Calu3 (cell line): ENCODE results near the gene ABCF3. TPM values are rescaled to one million over a fixed set of nuclear protein-coding genes. Genes with fewer than 3 reads are reported as not detected.
A peak's percentile ranks its signal among the peaks of the same experiment; 100 is the strongest.

Source experiments
- BruUV-seq: library from RNA; stranded (reverse); fragments of 400-500 nt; replicated peaks from 2 replicates; lab custom pipeline; 2021; lab: Mats Ljungman, UMichigan
- CTCF ChIA-PET: fragments of 300-600 bp; sonication (Branson Sonifier 250); formaldehyde crosslinking; loops from one replicate; lab custom pipeline; 2022; ENCODE audit warnings: antibody characterized with exemption; lab: Charles Lee
- DNase-seq: peaks from one replicate; pipeline ENCODE4 v3.0.0; 2022
- H3K27ac Mint-ChIP-seq: one replicate; pipeline ENCODE4 v1.8.0; 2022; ENCODE audit warnings: mixed read lengths; ENCODE audit not compliant: unreplicated experiment
- H3K27me3 Mint-ChIP-seq: one replicate; pipeline ENCODE4 v1.8.0; 2022; ENCODE audit warnings: mixed read lengths; ENCODE audit not compliant: unreplicated experiment
- H3K36me3 Mint-ChIP-seq: one replicate; pipeline ENCODE4 v1.8.0; 2022; ENCODE audit warnings: mild to moderate bottlenecking, moderate library complexity, mixed read lengths; ENCODE audit not compliant: insufficient read depth, unreplicated experiment
- H3K4me1 Mint-ChIP-seq: one replicate; pipeline ENCODE4 v1.8.0; 2022; ENCODE audit warnings: mild to moderate bottlenecking, low read depth, mixed read lengths; ENCODE audit not compliant: unreplicated experiment
- H3K4me3 Mint-ChIP-seq: one replicate; pipeline ENCODE4 v1.8.0; 2022; ENCODE audit warnings: mild to moderate bottlenecking, low read depth, moderate library complexity, mixed read lengths; ENCODE audit not compliant: unreplicated experiment
- H3K9me3 Mint-ChIP-seq: one replicate; pipeline ENCODE4 v1.8.0; 2022; ENCODE audit warnings: low read depth, mixed read lengths; ENCODE audit not compliant: unreplicated experiment
- CTCF ChIP-seq: fragments of 200-600 bp; IDR thresholded peaks from one replicate; pipeline ENCODE4 v1.8.0; 2022; ENCODE audit warnings: antibody characterized with exemption; ENCODE audit not compliant: unreplicated experiment
- intact Hi-C: fragments of 100-400 bp; cut with micrococcal nuclease; formaldehyde crosslinking; loops from one replicate; pipeline ENCODE4 v1.10.0; 2022; ENCODE audit not compliant: unreplicated experiment
- total RNA-seq: library from RNA; stranded (reverse); gene quantifications from 2 replicates; pipeline ENCODE4 v1.2.3, GENCODE V29; 2022

ABCF3 gene
- total RNA-seq, 1 experiment from 2014 or later = 116 TPM

GRCh38 chr3:184175981-184176376 lies 10.0 kb upstream of the ABCF3 start:
- no peak for TF ChIP-seq CTCF
- intact Hi-C loops = no loop called here
- CTCF ChIA-PET = interaction anchor here (0.6 to 1.0 kb wide), 5 partner anchors 10 to 1691 kb away, joined by 3 to 6 read pairs (median 3); partner anchors contain the start of gene ABCF3
- no peaks in the 10 kb centered on the region for H3K27me3 Mint-ChIP-seq
- no peaks in the 10 kb centered on the region for H3K9me3 Mint-ChIP-seq
- peaks cover 60% of the 10 kb centered on the region for H3K36me3 Mint-ChIP-seq
- peak overlapping the region; percentile 50 for H3K27ac Mint-ChIP-seq
- peaks cover 8% of the 10 kb centered on the region for H3K4me1 Mint-ChIP-seq
- DNase-seq = no peak
- peak overlapping the region; percentile 85 for H3K4me3 Mint-ChIP-seq
- BruUV-seq = TSS peak; percentile 25

GRCh38 chr3:184176377-184177330 lies 9.3 kb upstream of the ABCF3 start:
- no TSS peak for BruUV-seq
- H3K27me3 Mint-ChIP-seq = no peaks in the 10 kb centered on the region
- peak overlapping the region; percentile 50 for H3K27ac Mint-ChIP-seq
- H3K9me3 Mint-ChIP-seq = no peaks in the 10 kb centered on the region
- peaks cover 8% of the 10 kb centered on the region for H3K4me1 Mint-ChIP-seq
- peak; percentile 75 for DNase-seq
- intact Hi-C loops = no loop called here
- peak overlapping the region; percentile 85 for H3K4me3 Mint-ChIP-seq
- CTCF ChIA-PET = interaction anchor here (0.6 to 1.0 kb wide), 6 partner anchors 9 to 1690 kb away, joined by 3 to 6 read pairs (median 3); partner anchors contain the start of gene ABCF3
- H3K36me3 Mint-ChIP-seq = peaks cover 57% of the 10 kb centered on the region
- no peak for TF ChIP-seq CTCF

GRCh38 chr3:184177331-184177731 lies 8.7 kb upstream of the ABCF3 start:
- H3K4me3 Mint-ChIP-seq = no peak overlapping the region
- no peak for DNase-seq
- CTCF ChIA-PET = no interaction called here
- TF ChIP-seq CTCF = no peak
- no peaks in the 10 kb centered on the region for H3K9me3 Mint-ChIP-seq
- intact Hi-C loops = no loop called here
- no peaks in the 10 kb centered on the region for H3K27me3 Mint-ChIP-seq
- H3K36me3 Mint-ChIP-seq = peaks cover 56% of the 10 kb centered on the region
- H3K4me1 Mint-ChIP-seq = peaks cover 8% of the 10 kb centered on the region
- no peak overlapping the region for H3K27ac Mint-ChIP-seq
- no TSS peak for BruUV-seq

- H3K36me3 Mint-ChIP-seq = peaks cover 56% of the 10 kb centered on the region
- H3K4me3 Mint-ChIP-seq = no peak overlapping the region
- no TSS peak for BruUV-seq
- CTCF ChIA-PET = interaction anchor here (0.6 kb wide), 1 partner anchor 807 kb away, joined by 3 read pairs; no protein-coding TSS in a partner anchor
- no peak for DNase-seq
- no peak for TF ChIP-seq CTCF
- no peaks in the 10 kb centered on the region for H3K9me3 Mint-ChIP-seq
- H3K4me1 Mint-ChIP-seq = peaks cover 8% of the 10 kb centered on the region
- H3K27ac Mint-ChIP-seq = no peak overlapping the region
- no peaks in the 10 kb centered on the region for H3K27me3 Mint-ChIP-seq
- intact Hi-C loops = no loop called here
Observed at GRCh38 chr3:184177767-184178306, 8.2 kb upstream of the ABCF3 start.
